ENCODE measurements around the gene USHBP1.
"Not testable (repeated sequence)": the region's sequence is repeated elsewhere in the genome, so short reads cannot be mapped to it uniquely, and the experiment has no call there.

The USHBP1 gene

GRCh38 chr19:17296976-17297375, 32.4 kb upstream of the USHBP1 start:
- H3K4me1 ChIP-seq (ENCODE audit: insufficient read depth, low read length, severe bottlenecking), result peaks cover 21% of the 10 kb centered on the region
- H2AFZ ChIP-seq (ENCODE audit: low read length), result no peak overlapping the region
- H3K79me2 ChIP-seq (ENCODE audit: insufficient read depth, low read length), result no peaks in the 10 kb centered on the region
- no peak for TF ChIP-seq EZH2 (IDR thresholded peaks at IDR 0.05; ENCODE audit: borderline replicate concordance, low read length)
- no peak for TF ChIP-seq CTCF (IDR thresholded peaks at IDR 0.05; ENCODE audit: low read length)
- no peak overlapping the region for H3K9ac ChIP-seq (ENCODE audit: low read length)
- no peaks in the 10 kb centered on the region for H3K9me2 ChIP-seq (ENCODE audit: low read depth, low read length)
- no peak overlapping the region for H3K4me3 ChIP-seq (ENCODE audit: low read depth, low read length, poor library complexity, severe bottlenecking)
- H4K20me1 ChIP-seq (ENCODE audit: insufficient read depth, low read length), result no peaks in the 10 kb centered on the region
- no peaks in the 10 kb centered on the region for H3F3A ChIP-seq (ENCODE audit: insufficient read depth, low read length)
- no peaks in the 10 kb centered on the region for H3K9me3 ChIP-seq (ENCODE audit: low read length)
- H3K27me3 ChIP-seq (ENCODE audit: insufficient read depth, low read length), result no peaks in the 10 kb centered on the region
- peaks cover 43% of the 10 kb centered on the region for H3K36me3 ChIP-seq (ENCODE audit: insufficient read depth, low read length)
- no peak overlapping the region for H3K27ac ChIP-seq (ENCODE audit: low read depth, low read length, poor library complexity, severe bottlenecking)
- H3K4me2 ChIP-seq (ENCODE audit: low read length), result no peak overlapping the region

- H3K27ac ChIP-seq (ENCODE audit: low read depth, low read length, poor library complexity, severe bottlenecking), result no peak overlapping the region
Measured at GRCh38 chr19:17296273-17296672, 31.7 kb upstream of the USHBP1 start.

GRCh38 chr19:17295551-17295950, 31.0 kb upstream of the USHBP1 start:
- not testable (repeated sequence) for H3K27ac ChIP-seq (ENCODE audit: low read depth, low read length, poor library complexity, severe bottlenecking); H3K9me3 ChIP-seq (ENCODE audit: low read length); H3K9ac ChIP-seq (ENCODE audit: low read length); H2AFZ ChIP-seq (ENCODE audit: low read length); H4K20me1 ChIP-seq (ENCODE audit: insufficient read depth, low read length); H3K4me3 ChIP-seq (ENCODE audit: low read depth, low read length, poor library complexity, severe bottlenecking); H3K9me2 ChIP-seq (ENCODE audit: low read depth, low read length); H3K4me2 ChIP-seq (ENCODE audit: low read length); H3K27me3 ChIP-seq (ENCODE audit: insufficient read depth, low read length); H3F3A ChIP-seq (ENCODE audit: insufficient read depth, low read length); H3K79me2 ChIP-seq (ENCODE audit: insufficient read depth, low read length)
- H3K4me1 ChIP-seq (ENCODE audit: insufficient read depth, low read length, severe bottlenecking), result peaks cover 24% of the 10 kb centered on the region
- H3K36me3 ChIP-seq (ENCODE audit: insufficient read depth, low read length), result peaks cover 35% of the 10 kb centered on the region

More at GRCh38 chr19:17296273-17296672, 31.7 kb upstream of the USHBP1 start:
- Histone ChIP-seq H3K4me1 (ENCODE audit: insufficient read depth, low read length, severe bottlenecking) (peaks cover 24% of the 10 kb centered on the region), H3K79me2 (ENCODE audit: insufficient read depth, low read length) (no peaks in the 10 kb centered on the region), H3K4me3 (ENCODE audit: low read depth, low read length, poor library complexity, severe bottlenecking) (no peak overlapping the region), H3K4me2 (ENCODE audit: low read length) (no peak overlapping the region), H3K27me3 (ENCODE audit: insufficient read depth, low read length) (no peaks in the 10 kb centered on the region), H3K9me3 (ENCODE audit: low read length) (no peaks in the 10 kb centered on the region), H2AFZ (ENCODE audit: low read length) (no peak overlapping the region), H3K9me2 (ENCODE audit: low read depth, low read length) (no peaks in the 10 kb centered on the region), H3K9ac (ENCODE audit: low read length) (no peak overlapping the region), H4K20me1 (ENCODE audit: insufficient read depth, low read length) (no peaks in the 10 kb centered on the region), H3F3A (ENCODE audit: insufficient read depth, low read length) (no peaks in the 10 kb centered on the region), H3K36me3 (ENCODE audit: insufficient read depth, low read length) (peaks cover 42% of the 10 kb centered on the region)
- TF ChIP-seq EZH2 (IDR thresholded peaks at IDR 0.05; ENCODE audit: borderline replicate concordance, low read length) (no peak), CTCF (IDR thresholded peaks at IDR 0.05; ENCODE audit: low read length) (no peak)

- H4K20me1 ChIP-seq (ENCODE audit: insufficient read depth, low read length), result no peaks in the 10 kb centered on the region
- H3F3A ChIP-seq (ENCODE audit: insufficient read depth, low read length), result peaks cover 3% of the 10 kb centered on the region; the same call in 1 of the 2 replicates
- H3K27ac ChIP-seq (ENCODE audit: low read depth, low read length, poor library complexity, severe bottlenecking), result no peak overlapping the region
- no peaks in the 10 kb centered on the region for H3K79me2 ChIP-seq (ENCODE audit: insufficient read depth, low read length)
- H3K27me3 ChIP-seq (ENCODE audit: insufficient read depth, low read length), result no peaks in the 10 kb centered on the region
- no peak overlapping the region for H2AFZ ChIP-seq (ENCODE audit: low read length)
- H3K4me2 ChIP-seq (ENCODE audit: low read length), result peak overlapping the region; percentile 57
- no peaks in the 10 kb centered on the region for H3K9me2 ChIP-seq (ENCODE audit: low read depth, low read length)
- peak overlapping the region; percentile 74 for H3K4me3 ChIP-seq (ENCODE audit: low read depth, low read length, poor library complexity, severe bottlenecking)
- peaks cover 35% of the 10 kb centered on the region for H3K36me3 ChIP-seq (ENCODE audit: insufficient read depth, low read length)
- H3K9ac ChIP-seq (ENCODE audit: low read length), result no peak overlapping the region
- H3K9me3 ChIP-seq (ENCODE audit: low read length), result no peaks in the 10 kb centered on the region
- no peak for TF ChIP-seq EZH2 (IDR thresholded peaks at IDR 0.05; ENCODE audit: borderline replicate concordance, low read length)
- no peak for TF ChIP-seq CTCF (IDR thresholded peaks at IDR 0.05; ENCODE audit: low read length)
- peaks cover 24% of the 10 kb centered on the region for H3K4me1 ChIP-seq (ENCODE audit: insufficient read depth, low read length, severe bottlenecking)
Measured at GRCh38 chr19:17294051-17294891, 29.7 kb upstream of the USHBP1 start.

Measured in OCI-LY1 (cell line).